Fibroblast of upper back skin (primary cell): ENCODE results near the gene HIVEP3.

Experiments used
- DNase-seq: peaks from one replicate; pipeline ENCODE4 v3.0.0-alpha.2; 2013

Gene HIVEP3

DNA sequence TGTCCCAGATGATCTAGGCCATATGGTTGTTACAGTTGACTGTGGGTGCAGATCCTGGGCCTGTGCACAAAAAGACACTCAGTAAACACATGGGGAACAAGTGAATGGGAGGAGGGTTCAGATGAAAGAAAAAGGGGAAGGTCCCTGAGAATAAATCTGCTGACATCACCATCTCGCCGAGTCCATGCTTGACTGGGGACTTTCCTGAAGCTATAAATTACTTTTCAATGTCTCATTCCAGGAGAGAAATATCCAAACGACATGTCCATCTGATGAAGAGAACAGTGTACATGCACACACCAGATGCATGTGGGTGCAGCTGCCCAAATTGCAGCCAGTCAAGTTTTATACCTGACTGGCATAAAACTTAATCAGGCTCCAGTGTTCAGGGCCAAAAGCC is 109.0 kb downstream of the HIVEP3 start:
- DNase-seq: no peak

- no peak for DNase-seq
Observed at GRCh38 chr1:41807390-41807789, 111.3 kb downstream of the HIVEP3 start.

- DNase-seq: no peak
Observed at GRCh38 chr1:41806472-41807155, 112.1 kb downstream of the HIVEP3 start.

- DNase-seq: no peak
Observed at GRCh38 chr1:41805771-41806471, 112.8 kb downstream of the HIVEP3 start.

- DNase-seq: no peak
Observed at GRCh38 chr1:41804176-41804575, 114.5 kb downstream of the HIVEP3 start.

- no peak for DNase-seq
Observed at GRCh38 chr1:41803656-41804055, 115.1 kb downstream of the HIVEP3 start.

GRCh38 chr1:41802532-41803501 is 115.9 kb downstream of the HIVEP3 start:
- no peak for DNase-seq

DNA sequence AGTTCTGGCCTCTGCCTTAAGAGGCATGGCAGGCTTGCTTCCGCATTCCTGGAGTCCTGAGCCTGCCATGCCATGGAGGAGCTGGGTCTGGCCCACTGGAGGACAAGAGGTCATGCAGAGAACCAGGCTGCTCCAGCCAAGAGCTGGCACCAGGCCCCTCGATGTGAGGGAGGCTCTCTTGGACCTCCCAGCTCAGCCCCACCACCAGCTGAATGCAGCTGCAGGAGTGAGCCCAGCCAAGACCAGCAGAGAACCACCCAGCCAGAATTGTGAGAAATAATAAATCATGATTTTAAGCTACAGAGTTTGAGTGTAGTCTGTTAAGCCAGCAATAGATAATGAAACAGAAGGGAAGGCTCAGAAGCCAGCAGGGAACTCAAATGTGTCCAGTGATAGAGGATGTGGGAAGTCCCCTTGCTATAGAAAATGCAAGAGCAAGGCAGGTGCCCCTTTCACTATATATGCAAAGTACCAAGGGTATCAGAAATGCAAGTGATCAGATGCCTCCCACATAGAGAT is 118.4 kb downstream of the HIVEP3 start:
- DNase-seq: no peak

DNA sequence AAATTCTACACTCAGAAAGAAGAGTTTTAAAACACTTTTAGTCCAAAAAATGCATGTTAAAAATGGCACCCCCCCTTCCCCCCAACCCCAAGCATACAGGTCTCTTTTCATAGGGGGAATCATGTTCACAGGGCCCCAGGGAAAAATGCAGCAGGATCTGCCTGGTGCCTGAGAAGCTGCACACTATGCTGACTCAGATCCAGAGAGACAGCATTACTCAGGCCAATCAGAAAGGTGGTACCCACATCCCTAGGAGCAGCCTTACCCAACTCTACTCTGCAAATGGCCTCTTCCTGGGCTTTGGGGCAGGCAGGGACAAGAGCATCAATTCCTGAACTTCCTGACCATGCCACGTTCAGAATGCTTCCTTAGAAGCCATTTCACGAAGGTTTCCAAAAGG is 119.0 kb downstream of the HIVEP3 start:
- DNase-seq: peak; percentile 42

DNA sequence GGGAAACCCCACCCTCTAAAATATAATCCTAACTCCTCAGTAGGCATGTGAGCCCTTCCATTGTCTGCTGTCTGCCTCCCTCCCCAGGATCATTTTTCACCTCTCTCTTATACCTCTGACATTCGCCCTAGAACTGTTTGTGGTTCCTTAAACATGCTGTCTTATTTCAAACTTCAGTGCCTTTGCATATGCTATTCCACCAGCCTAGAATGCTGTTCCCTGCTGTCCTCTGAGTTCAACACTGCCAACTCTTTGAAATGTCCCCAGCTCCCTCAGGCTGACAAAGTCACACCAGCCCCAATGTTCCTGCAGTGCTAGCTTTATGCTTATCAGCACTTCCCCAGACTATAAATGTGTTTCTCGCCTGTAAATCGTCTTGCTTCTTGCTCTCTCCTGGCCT is 119.5 kb downstream of the HIVEP3 start:
- DNase-seq: no peak

GRCh38 chr1:41795205-41795762 is 123.4 kb downstream of the HIVEP3 start:
- peak; percentile 62 for DNase-seq

DNA sequence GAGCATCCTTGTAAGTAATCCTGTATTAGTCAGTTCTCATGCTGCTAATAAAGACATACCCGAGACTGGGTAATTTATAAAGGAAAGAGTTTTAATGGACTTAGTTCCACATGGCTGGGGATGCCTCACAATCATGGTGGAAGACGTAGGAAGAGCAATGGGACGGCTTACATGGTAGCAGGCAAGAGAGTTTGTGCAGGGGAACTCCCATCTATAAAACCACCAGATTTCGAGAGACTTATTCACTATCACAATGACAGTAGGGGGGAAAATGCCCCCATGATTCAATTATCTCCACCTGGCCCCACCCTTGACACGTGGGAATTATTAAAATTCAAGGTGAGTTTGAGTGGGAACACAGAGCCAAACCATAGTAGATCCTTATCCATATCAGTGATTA is 124.7 kb downstream of the HIVEP3 start:
- no peak for DNase-seq

GRCh38 chr1:41792485-41792770 is 126.3 kb downstream of the HIVEP3 start:
- no peak for DNase-seq

DNA sequence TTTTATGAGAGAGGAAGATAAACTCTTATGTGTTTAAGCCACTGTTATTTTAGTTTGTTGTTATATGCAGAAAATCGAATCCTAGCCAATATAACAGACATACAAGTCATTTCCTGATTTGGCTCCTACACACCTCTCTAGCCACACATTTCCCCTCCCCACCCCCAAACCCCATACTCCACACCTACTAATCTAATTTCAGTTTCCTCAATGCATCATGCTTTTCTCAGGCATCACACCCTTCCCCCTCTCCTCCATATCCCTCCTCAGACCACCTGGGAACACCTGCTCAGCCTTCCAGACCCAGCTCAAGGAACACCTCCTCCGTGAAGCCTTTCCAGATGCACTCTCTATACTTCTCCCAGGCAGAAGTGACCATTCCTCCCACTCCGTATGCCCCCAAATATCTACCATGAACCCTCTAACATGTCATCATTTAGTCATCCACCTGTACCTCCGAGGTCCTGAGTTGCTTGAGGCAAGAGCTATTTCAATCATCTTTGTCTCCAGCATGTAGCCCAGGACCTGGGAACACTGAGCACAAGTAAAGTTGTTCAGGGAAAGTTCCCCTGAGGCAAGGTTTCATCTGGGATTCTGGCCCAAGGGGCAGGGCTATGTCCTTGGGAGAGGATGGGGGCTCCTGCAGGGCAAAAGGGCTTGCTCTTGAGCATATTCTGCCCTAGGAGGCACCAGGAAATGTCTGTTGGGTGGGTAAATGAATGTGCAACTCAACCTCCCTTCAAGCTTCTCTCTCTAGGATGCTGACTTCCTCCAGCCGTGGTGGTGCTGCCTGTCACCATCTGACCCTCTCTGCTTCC is 126.8 kb downstream of the HIVEP3 start:
- no peak for DNase-seq

GRCh38 chr1:41790351-41790750 is 128.4 kb downstream of the HIVEP3 start:
- DNase-seq: no peak

GRCh38 chr1:41789661-41790330 is 128.9 kb downstream of the HIVEP3 start:
- no peak for DNase-seq

DNA sequence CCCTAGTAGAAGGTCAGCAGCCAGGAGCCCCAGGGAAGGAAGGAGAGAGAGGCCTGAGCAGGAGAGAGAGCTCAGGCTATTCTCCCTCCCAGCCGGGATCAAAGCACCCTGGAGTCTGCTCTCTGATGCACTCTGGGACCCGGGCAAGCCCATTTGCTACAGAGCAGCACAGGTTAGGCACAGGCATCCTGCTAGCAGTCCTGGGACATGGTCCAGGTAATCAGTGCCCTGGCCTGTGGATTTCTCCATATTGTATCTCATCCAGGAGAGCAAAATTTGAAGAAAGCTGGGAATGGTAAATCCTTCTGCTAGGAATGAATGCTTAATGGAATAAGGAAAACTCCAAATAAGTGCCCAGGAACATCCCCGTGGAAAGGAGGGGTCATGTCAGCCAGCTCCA is 130.3 kb downstream of the HIVEP3 start:
- no peak for DNase-seq

GRCh38 chr1:41784531-41785274 is 134.0 kb downstream of the HIVEP3 start:
- peak; percentile 57 for DNase-seq

GRCh38 chr1:41783189-41783639 is 135.5 kb downstream of the HIVEP3 start:
- DNase-seq: peak; percentile 86

DNA sequence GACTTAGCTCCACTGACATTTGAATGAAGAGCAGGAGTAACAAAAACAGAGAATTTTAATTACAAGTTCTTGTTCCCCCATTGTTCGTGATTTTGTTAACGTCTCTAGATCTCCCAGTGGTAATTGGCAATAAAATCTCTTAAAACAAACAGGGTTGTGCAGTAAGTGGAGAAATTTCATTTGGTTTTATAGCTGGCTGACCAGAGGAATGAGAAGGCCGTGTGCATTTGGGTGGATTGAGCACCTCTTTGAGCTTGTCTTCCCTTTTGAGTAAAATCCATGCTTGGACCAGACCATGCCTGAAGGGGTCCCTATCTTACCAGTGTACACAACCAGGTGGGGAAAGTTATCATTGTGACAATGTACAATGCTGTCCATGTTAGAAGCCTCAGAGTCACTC is 137.8 kb downstream of the HIVEP3 start:
- DNase-seq: no peak

- no peak for DNase-seq
Observed at GRCh38 chr1:41780322-41780721, 138.4 kb downstream of the HIVEP3 start.
